Globus pallidus (tissue), 1 donor: ENCODE results near the gene PRRG4.
"Not testable (repeated sequence)": the region's sequence is repeated elsewhere in the genome, so short reads cannot be mapped to it uniquely, and the experiment has no call there.

Source experiments
- DNase-seq: peaks from one replicate; pipeline ENCODE4 v3.0.0-alpha.2; 2015; ENCODE audit warnings: low spot score

Gene PRRG4

DNA sequence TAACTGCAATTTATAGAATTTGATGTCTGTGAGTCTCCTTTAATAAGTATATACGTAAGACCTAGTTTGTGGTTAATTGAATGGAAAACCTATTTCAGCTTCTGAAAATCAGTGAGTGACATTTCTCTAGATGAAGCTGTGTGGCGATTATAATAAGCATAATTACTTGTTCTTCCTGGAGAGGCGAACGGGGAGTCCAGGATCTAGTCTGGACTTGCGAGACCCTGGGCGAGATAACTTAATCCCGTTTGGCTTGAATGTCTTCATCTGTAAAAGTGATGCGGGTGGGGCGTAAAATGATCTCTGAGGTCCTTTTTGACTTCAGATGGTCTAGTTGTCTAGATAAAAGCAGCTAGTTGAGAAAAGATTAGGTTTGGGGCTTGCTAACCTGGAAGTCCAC lies 1.1 kb downstream of the PRRG4 start:
- DNase-seq = no peak

DNA sequence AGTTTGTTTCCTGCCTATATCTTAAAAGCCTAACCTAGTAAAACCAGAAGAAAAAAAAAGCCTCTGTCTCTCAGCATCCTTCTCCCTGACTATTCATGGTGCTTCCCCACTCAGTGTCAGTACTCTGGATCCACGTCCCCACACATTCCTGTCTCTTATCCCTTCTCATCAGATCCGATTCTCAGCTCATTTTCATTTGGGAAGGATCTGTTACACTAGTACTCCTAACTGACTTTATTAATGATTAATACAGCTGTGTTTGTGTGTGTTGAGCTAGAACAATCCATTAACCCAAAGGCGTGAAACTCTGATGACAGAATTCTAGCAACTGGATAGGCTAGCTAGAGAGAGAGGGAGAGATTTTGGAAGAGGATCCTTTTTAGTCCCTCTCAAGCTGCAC lies 1.5 kb downstream of the PRRG4 start:
- no peak for DNase-seq

DNA sequence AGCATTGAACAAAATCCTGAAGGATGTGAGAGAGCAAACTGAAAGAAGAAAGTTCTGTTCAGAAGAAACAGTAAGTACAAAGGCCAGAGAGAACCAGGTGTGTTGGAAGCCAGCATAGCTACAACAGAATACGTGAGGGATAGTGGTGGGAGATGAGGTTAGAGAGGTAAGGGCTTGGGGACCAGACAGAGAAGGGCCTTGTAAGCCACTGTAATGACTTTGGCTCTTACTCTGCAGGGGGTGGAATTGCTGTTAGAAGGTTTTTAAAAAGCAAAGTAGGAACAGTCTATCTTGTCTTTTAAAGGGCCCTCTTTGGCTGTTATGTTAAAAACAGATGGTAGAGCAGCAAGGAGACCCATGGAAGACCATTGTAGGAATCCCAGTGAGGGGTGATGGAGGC lies 4.2 kb downstream of the PRRG4 start:
- no peak for DNase-seq

DNA sequence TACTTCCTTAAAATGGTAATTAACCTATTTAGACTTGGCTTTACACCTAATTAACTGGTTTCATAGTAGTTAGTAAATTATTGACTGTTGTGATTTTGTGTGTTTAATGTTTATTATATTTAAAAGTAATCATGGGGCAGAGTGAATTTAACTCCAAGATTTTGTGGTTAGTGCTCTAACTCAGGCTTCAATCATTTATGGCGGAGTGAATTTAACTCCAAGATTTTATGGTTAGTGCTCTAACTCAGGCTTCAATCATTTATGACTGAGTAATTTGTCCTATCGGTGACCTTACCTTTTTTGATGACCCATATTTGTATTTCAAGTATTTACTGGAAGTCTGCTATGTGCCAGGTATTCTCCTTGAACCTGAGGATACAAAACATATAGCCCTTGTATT lies 7.2 kb downstream of the PRRG4 start:
- no peak for DNase-seq

DNA sequence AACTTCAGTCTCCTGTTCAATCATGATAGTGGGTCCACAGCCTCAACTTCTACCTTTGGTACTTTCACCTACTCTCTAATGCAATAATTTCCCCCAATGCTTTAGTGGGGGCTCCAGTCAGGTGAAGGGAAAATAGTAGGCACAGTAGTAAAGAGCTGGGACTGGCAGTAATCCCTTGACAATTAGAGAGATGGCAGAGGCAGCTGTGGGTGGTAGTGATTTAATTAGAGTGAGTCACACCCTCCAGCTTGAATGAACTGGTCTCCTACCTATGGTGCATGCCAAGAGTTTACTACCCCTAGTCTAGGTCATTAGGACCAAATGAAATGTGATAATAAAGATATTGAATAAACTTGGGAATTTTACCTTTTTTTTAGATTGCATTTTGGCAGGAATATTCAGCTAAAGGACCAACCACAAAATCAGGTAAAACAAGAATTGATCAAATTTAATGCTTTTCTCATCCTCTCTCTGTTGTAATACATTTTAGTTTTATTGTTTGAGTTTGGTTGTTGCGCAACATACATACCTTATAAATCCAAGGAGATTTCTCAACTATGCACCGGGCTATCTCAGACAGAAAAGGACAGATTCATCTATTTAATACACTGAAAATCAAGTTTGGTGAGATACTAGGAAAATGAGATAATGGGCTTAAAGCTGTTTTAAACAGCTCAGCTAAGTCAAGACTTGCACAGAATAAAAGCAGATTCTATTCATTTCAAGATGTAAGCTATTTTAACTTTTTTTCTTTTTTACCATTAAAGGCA lies 9.0 kb downstream of the PRRG4 start:
- no peak for DNase-seq

DNA sequence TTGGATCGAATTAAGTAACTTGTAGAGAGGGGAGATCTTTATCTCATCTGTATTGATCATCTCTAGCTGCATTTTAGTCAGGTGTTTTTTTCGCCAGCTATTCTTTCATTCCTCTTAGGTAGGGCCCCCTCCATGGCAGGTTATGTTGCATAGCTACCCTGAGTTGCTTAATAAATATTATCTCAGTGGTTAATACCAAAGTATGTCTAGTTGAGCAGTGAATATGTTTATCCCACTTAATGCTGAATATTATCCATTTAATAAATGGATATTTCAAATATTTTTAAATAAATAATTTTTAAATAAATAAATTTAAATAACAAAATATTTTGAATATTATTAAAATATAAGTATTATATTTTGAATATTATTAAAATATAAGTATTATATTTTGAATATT lies 9.6 kb downstream of the PRRG4 start:
- no peak for DNase-seq

DNA sequence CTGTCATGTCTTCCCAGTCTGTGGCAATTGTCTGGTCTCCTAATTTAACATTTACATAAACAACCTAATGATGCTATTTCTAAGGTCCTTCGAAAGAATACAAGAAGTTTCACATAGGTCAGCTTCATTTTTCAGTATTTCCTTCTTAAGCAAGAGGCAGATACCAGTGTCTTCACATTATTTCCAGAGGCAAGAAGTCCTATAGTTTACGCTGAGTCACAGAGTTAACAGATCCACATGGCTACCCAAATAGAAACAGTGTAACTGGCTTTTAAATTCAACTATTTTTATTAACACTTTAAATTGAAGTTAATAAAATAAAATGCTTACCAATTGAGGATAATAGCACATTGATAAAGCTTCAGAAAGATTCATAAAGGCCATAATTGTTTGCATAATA lies 10.9 kb downstream of the PRRG4 start:
- no peak for DNase-seq

DNA sequence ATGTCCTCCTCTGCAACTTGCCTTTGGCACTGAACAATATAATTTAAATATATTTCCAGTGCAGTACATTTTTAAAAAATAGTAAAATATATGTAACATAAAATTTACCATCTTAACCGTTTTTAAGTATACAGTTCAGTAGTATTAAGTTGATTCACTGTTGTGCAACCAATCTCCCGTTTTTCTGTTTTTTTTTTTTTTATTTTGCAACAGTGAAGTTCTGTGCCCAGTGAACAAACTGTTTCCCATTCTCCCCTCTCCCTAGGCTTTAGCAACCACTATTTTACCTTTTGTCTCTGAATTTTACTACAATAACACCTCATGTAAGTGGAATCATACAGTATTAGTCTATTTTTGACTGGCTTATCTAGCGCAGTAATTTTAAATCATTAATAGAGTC lies 13.8 kb downstream of the PRRG4 start:
- no peak for DNase-seq

DNA sequence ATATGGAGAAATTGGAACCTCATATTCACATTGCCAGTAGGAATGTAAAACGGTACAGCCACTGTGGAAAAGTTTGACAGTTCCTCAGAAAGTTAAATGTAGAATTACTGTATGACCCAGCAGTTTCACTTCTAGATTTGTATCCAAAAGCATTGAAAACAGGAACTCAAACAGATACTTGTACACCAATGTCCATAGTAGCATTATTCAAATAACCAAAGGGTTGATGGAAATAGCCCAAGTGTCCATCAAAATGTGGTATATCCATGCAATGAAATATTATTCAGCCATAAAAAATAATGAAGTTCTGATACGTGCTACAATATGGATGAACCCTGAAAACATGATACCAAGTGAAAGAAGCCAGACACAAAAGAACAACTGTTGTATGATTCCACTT lies 17.8 kb downstream of the PRRG4 start:
- DNase-seq = peak; percentile 42

DNA sequence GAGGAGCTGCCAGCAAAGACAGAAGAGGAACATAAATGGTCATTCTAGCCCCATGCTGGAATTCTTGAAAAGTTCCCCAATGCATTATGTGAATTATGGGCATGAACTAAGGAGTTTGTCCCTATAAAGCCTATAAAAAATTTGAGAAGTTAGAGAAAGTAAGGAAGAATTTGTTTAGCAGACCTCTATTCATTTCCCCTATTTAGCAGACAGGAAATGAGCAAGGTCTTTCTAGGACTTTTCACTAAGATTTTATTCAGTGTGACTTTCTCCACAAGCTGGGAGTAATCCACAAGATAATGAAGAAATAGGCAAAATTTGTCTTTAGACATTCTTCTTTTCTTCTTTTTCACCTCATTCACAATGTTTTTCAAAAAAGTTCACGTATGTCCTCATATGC lies 20.0 kb downstream of the PRRG4 start:
- no peak for DNase-seq

DNA sequence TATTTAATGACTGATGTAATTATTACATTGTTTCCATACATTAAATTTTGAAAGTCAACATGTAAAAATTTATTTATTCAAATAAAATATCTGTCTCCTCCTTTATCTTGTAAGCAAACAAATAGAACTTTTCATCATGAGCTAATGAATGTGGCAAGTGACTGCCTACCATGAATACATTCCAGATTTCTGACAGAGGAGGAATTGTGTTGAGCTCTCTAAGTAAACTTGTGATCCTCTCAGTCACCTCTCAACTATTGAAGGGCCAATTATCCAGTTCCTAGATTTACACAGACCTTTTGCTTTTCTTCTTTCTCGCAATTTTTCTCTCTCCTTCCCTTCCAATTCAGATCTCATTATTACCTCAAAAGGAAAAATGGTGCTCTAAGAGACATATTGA lies 21.5 kb downstream of the PRRG4 start:
- DNase-seq = peak; percentile 34

DNA sequence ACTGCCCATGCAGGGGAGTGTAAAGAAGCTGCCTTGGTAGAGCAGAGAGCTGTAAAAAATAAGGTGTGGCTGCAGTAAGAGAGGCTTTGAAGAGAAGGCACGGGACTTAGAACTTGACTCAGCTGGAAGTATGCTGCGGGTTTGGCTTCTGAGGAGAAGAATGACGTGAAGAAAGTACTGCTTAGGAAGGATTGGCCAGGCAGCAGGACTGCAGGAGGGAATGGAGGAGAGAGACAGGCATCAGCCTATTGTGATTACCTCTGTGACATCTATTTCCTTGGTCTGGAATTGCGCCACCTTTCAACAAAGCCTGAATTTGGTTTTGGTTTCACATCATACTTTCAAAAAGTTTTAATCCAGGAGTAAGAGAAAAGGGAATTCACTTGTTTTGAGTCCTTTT lies 22.5 kb downstream of the PRRG4 start:
- DNase-seq = no peak

DNA sequence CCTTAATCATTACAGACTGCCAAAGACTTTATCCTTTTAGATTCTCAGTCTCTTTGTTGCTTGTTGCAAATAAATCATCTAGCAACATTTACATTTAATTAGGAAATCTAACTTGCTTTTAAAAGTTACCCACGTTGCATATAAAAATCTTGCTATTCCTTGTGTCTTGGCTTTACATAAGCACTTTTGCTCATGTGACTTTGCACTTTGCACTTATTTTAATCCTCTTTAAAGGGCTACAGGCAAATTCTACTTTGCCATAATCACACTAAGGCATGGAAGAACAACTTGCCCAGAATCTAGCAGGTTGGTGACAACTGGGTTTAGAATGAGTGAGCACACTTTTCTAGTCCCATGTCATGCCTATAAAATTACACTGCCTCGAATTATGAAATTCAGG lies 25.9 kb downstream of the PRRG4 start:
- DNase-seq = no peak

DNA sequence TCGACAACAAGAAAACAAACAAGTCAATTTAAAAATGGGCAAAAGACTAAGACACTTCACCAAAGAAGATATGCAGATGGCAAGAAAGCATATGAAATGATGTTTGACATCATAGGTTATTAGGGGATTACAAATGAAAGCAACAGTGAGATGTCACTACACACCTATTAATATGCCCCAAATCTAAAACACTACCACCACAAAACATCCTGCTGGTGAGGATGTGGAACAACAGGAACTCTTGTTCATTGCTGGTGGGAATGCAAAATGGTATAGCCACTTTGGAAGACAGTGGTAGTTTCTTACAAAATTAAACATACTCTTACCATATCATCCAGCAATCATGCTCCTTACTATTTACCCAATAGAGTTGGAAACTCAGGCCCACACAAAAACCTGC lies 29.0 kb downstream of the PRRG4 start:
- DNase-seq = no peak

DNA sequence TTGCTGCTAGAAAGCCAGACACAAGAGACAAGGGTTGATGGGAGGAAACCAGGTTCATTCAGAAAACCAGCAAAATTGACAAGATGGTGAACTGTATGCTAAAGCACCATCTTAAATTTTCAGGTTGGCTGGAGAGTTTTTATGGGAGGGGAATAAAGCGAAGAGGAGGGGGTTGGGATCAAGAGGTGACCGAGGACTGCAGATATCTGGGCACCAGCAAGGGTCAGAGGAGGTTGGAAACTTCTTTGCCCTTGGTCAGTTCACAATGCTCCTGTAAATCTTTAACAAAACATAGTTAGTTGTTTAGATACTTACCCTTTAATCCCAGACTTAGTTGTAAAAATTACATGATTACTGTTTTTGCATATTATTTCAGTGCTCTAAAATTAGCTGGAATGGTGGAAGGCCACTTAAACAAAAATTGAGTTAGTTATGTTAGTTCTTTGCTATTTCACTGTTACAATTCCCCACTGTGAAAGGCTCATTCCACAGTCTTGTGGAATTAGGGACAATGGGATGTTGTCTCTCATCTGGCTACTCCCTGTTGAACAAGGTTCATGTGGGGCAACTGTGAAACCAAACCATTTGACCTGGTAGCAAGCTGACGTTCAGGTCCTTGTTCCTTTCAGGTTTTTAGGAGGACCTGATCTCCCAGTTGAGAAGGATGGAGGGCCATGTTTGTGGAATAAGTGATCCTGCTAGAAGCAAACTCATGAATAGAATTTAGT lies 32.3 kb downstream of the PRRG4 start:
- no peak for DNase-seq

DNA sequence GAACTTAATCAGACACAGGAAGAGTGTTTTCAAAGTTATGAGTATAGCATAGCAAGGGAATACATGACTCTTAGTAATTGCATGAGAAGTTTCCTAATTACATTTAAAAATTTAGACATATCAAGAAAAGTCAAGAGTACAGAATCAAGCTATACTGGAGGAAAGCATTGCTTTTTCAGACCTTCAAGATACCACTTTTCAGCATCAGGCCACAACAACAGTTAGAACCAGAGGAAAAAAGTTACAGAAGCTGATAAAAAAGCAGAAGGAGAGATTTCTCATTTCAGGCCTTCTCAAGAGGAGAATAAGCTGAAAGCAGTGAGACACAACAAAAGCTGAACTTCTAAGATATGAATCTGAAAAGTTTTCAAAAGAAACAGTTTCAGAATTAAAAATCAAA lies 34.8 kb downstream of the PRRG4 start:
- DNase-seq = no peak

DNA sequence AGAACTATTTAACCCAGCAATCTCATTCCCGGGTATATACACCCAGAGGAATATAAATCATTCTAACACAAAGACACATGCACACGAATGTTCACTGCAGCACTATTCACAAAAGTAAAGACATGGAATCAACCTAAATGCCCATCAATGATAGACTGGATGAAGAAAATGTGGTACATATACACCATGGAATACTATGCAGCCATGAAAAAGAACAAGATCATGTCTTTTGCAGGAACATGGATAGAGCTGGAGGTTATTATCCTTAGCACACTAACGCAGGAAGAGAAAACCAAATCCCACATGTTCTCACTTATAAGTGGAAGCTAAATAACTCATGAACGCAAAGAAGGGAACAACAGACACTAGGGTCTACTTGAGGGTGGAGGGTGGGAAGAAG lies 39.0 kb downstream of the PRRG4 start:
- not testable (repeated sequence) for DNase-seq

DNA sequence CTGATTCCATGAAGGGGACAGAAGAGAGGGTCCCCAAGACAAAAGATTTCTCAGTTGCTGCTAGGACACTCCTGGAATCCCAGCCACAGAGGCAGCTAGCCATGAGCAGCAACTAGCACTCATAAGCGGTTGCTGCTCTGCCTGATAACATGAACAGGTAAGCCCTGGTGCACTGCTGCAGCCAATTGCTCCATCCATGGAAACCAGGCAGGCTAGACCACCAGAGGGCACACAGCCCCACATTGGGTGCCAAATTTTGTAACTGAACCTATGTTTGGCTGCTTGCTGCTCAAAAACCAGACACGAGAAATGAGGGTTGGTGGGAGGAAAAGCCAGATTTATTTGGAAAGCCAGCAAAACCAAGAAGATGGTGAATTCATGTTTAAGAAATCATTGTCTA lies 40.9 kb downstream of the PRRG4 start:
- DNase-seq = no peak

DNA sequence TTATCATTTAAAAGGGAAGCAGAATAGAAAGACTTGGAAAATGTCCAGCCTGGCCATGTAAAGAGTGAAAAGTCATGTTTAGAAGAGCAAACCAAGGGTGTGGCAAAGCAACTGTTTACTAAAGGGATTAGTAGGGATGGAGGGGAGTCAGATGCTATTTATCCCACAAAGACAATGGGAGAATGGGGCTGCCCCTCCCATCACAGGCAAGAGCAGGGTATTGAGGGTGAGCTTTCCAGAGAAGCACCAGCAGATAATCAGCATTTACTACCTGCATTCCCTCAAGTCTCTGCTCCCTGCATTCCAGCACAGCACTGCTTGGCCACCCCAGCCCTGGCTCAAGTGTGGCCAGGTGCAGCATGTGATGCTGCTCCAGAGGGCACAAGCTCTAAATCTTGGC lies 44.4 kb downstream of the PRRG4 start:
- no peak for DNase-seq

DNA sequence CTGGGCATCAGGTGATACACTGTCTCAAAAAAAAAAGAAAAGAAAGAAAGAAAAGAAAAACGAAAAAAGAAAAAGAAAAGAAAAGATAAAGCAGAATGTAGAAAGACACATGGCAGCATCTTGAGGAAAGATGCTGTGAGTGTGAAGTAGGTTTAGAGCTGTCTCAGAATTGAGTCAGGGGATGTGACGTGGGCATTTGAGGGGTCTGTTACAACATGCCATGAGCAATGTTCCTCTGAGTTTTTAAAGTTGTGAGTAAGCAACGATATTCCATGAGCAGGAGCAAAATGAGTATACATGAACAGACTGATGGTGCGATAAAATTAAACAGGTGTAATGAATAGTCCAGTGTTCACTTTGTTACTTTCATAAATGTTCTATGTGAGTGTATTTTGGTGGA lies 51.6 kb downstream of the PRRG4 start:
- DNase-seq = no peak

DNA sequence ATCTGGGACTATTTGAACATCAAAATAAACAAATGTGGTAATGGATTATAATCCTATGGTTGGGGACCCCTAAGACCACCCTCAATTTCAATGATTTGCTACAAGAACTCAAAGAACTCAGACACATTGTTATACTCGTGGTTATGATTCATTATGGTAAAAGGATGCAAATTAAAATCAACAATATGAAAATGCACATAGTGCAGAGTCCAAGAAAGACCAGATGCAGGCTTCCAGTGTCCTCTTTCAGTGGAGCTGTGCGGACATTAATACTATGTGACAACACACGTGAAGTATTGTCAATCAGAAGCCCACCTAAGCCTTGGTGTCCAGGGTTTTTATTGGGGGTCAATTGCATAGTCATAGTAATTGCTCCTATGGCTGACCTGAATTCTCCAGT lies 53.7 kb downstream of the PRRG4 start:
- DNase-seq = no peak

DNA sequence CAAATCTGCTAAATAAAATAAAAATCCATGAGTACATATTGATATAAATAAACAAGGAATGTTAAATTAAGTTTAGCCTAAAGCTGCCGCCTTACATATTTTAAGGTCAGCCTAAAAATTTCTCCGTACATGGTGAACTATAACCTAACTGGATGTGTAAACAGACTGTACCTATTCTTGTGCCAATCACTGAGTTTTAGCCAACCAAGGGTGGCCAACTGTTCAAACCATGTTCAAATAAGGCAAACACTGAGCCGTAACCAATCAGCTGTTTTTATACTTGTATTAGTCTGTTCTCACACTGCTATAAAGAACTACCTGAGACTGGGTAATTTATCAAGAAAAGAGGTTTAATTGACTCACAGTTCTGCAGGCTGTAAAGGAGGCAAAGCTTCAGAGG lies 54.3 kb downstream of the PRRG4 start:
- DNase-seq = no peak

DNA sequence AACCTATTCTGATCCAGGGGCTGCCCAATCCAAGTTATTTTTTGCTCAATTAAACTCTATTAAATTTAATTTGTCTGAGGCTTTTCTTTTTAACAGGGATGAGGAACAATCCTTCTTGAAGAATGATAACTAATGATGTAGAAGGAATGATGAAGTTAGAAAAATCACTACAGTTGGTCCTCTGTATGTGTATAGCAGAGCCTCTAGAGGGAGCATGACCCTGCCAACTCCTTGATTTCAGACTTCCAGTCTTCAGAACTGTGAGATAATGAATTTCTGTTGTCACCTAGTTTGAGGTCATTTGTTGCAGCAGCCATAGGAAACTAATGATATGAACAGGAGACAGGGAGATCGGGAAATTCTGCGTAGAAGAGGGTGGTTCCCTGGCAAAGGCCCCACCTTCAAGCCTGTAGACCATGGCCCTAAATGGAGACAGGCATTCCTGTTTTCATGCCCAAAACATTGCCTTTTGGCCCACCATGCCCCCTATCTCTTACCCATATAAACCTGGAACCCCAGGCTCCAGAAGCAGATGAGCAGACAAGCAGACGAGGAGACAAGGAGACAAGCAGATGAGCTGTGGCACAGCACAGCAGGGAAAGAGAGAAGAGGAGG lies 55.1 kb downstream of the PRRG4 start:
- DNase-seq = no peak

DNA sequence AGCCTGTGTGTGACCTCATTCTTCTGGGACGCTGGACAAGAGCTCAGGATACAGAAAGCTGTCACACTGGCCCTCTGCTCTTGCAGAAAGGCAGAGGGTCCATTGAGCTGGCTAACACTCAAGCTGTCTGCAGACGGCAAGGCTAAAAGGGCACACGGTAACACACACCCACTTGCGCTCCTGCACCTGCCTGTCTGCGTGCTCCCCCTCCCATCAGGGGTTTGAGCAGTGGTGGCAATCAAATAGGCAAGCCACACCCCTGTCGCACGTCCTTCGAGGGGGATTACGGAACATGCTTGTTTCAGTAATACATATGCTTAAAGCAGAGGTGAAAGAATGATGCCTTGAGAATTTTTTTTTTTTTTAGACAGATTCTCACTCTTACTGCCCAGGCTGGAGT lies 55.8 kb downstream of the PRRG4 start:
- no peak for DNase-seq
